CD4-positive, alpha-beta memory T cell (primary cell): ENCODE results near the gene LLGL2. TPM values are rescaled to one million over a fixed set of nuclear protein-coding genes. Genes with fewer than 3 reads are reported as not detected.
"Not testable (repeated sequence)": the region's sequence is repeated elsewhere in the genome, so short reads cannot be mapped to it uniquely, and the experiment has no call there.

Experiments
- CTCF ChIA-PET: fragments of 350-600 bp; sonication (Branson Sonifier 250); formaldehyde crosslinking; loops from one replicate; lab custom pipeline; 2021; ENCODE audit warnings: inconsistent platforms; ENCODE audit not compliant: partially characterized antibody; lab: Charles Lee
- POLR2A ChIA-PET: fragments of 350-600 bp; sonication (Branson Sonifier 250); formaldehyde crosslinking; loops from one replicate; lab custom pipeline; 2021; ENCODE audit not compliant: partially characterized antibody; lab: Charles Lee
- DNase-seq, 5 donors: peaks; one replicate each; pipeline versions ENCODE4 v3.0.0 to v3.0.0-alpha.2; 2020 to 2022; ENCODE audit warnings: mixed read lengths in 1 of 5
- H3K27ac ChIP-seq: one replicate; pipeline ENCODE4 v1.7.0; 2013; ENCODE audit warnings: low read depth, low read length
- H3K27me3 ChIP-seq: 2 replicates; pipeline ENCODE4 v1.7.0; 2013; ENCODE audit warnings: mild to moderate bottlenecking, low read length, moderate library complexity; ENCODE audit not compliant: insufficient read depth
- H3K36me3 ChIP-seq: 2 replicates; pipeline ENCODE4 v1.7.0; 2013; ENCODE audit warnings: mild to moderate bottlenecking, low read length, moderate library complexity; ENCODE audit not compliant: insufficient read depth
- H3K4me1 ChIP-seq: 2 replicates; pipeline ENCODE4 v1.7.0; 2013; ENCODE audit warnings: mild to moderate bottlenecking, low read length, moderate library complexity; ENCODE audit not compliant: insufficient read depth
- H3K4me3 ChIP-seq, 2 donors: one replicate each; pipeline ENCODE4 v1.7.0; 2013; ENCODE audit warnings: low read length in 2 of 2, mild to moderate bottlenecking in 1 of 2
- H3K9me3 ChIP-seq, 2 donors: one replicate each; pipeline ENCODE4 v1.7.0; 2013; ENCODE audit warnings: low read length in 2 of 2, control low read depth in 1 of 2; ENCODE audit not compliant: control insufficient read depth in 1 of 2
- H3K27ac Mint-ChIP-seq, 7 donors: one replicate each; pipeline ENCODE4 v1.8.0; 2020 to 2021; ENCODE audit warnings: mixed read lengths in 7 of 7, mild to moderate bottlenecking in 6 of 7, inconsistent platforms in 3 of 7, moderate library complexity in 3 of 7
- H3K27me3 Mint-ChIP-seq, 2 donors: one replicate each; pipeline ENCODE4 v1.8.0; 2020 to 2021; ENCODE audit warnings: mixed read lengths in 2 of 2
- H3K36me3 Mint-ChIP-seq, 2 donors: one replicate each; pipeline ENCODE4 v1.8.0; 2020 to 2021; ENCODE audit warnings: mixed read lengths in 2 of 2, inconsistent platforms in 1 of 2, mild to moderate bottlenecking in 1 of 2
- H3K4me1 Mint-ChIP-seq, 4 donors: one replicate each; pipeline ENCODE4 v1.8.0; 2020 to 2021; ENCODE audit warnings: mixed read lengths in 4 of 4, mild to moderate bottlenecking in 1 of 4
- H3K4me3 Mint-ChIP-seq, 8 donors: one replicate each; pipeline ENCODE4 v1.8.0; 2020 to 2021; ENCODE audit warnings: mixed read lengths in 8 of 8, mild to moderate bottlenecking in 7 of 8, moderate library complexity in 6 of 8, inconsistent platforms in 3 of 8
- H3K9me3 Mint-ChIP-seq, 8 donors: one replicate each; pipeline ENCODE4 v1.8.0; 2020 to 2021; ENCODE audit warnings: mixed read lengths in 8 of 8, mild to moderate bottlenecking in 5 of 8, inconsistent platforms in 3 of 8, moderate library complexity in 1 of 8
- intact Hi-C: fragments of 100-400 bp; cut with micrococcal nuclease; formaldehyde crosslinking; loops from one replicate; pipeline ENCODE4 v1.15.1; 2023
- polyA plus RNA-seq, 2 donors: library from polyadenylated mRNA; unstranded; fragments of 300-500 nt; fragmentation: Illumina TruSeq; gene quantifications; one replicate each; pipeline ENCODE4 v1.2.3, GENCODE V29; 2021
- total RNA-seq, 2 experiments: library from RNA; stranded (reverse); gene quantifications; one replicate each; pipeline ENCODE4 v1.2.3, GENCODE V29; 2021

LLGL2 gene
- total and polyA plus RNA-seq, 4 experiments from 2014 or later = 19.3 to 43.6 (median 32.2) TPM

DNA sequence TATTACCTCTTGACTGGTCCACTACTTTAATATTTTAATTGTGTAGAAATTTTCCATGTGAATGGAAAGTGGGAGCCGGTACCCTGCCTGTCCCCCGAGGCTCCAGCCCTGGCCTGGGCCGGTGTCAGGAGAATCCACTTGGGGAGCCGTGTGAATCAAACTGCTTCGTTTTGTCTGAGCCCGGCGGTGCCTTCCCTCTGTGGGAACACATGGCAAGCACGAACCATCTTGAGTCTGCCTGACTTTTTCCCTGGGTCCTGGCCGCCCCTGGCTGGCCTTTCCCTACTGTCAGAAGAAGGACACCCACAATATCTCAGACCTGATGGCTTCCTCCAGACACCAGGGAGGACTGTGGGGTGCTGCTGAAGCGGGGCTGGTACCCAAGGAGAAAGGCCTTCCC, 49.7 kb downstream of the LLGL2 start:
- Histone ChIP-seq H3K4me3 (no peak overlapping the region), H3K36me3 (no peaks in the 10 kb centered on the region), H3K27me3 (no peaks in the 10 kb centered on the region), H3K4me1 (no peaks in the 10 kb centered on the region), H3K27ac (no peak overlapping the region), H3K9me3 (no peaks in the 10 kb centered on the region)
- Mint-ChIP-seq H3K4me1 (no peaks in the 10 kb centered on the region), H3K4me3 (no peak overlapping the region), H3K27me3 (no peaks in the 10 kb centered on the region), H3K36me3 (no peaks in the 10 kb centered on the region), H3K9me3 (peaks cover 0 to 1% (median 0%) of the 10 kb centered on the region in 8 donors), H3K27ac (no peak overlapping the region)
- intact Hi-C loops = no loop called here
- ChIA-PET CTCF (no interaction called here), POLR2A (no interaction called here)
- no peak for DNase-seq

- Mint-ChIP-seq H3K36me3 (no peaks in the 10 kb centered on the region), H3K4me1 (no peaks in the 10 kb centered on the region), H3K4me3 (no peak overlapping the region), H3K27me3 (no peaks in the 10 kb centered on the region), H3K9me3 (peaks cover 0 to 1% (median 0%) of the 10 kb centered on the region in 8 donors), H3K27ac (peak overlapping the region in 1 of 7 donors; percentile 17)
- Histone ChIP-seq H3K4me1 (no peaks in the 10 kb centered on the region), H3K36me3 (no peaks in the 10 kb centered on the region), H3K4me3 (no peak overlapping the region), H3K27ac (no peak overlapping the region), H3K9me3 (no peaks in the 10 kb centered on the region), H3K27me3 (no peaks in the 10 kb centered on the region)
- ChIA-PET CTCF (no interaction called here), POLR2A (no interaction called here)
- no peak for DNase-seq
- intact Hi-C loops = no loop called here
These were observed 50.2 kb downstream of the LLGL2 start for GRCh38 chr17:75575728-75576127.

DNA sequence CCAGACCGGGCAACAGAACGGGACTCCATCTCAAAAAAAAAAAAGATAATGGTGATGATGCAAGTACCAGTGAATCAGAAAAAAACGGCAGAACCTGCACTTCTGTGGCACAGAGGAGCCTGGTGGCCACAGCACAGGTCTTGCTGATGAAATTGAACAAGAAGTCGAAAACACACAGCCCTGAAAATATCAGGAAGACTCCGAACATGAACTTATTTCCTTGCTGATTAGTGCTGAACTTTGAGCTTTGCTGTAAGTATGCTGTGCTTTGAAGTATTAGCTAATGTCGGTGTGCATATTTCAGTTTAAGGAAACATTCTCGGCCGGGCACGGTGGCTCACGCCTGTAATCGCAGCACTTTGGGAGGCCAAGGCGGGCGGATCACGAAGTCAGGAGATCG, 51.2 kb downstream of the LLGL2 start:
- Histone ChIP-seq H3K36me3 (no peaks in the 10 kb centered on the region), H3K27ac (no peak overlapping the region), H3K27me3 (no peaks in the 10 kb centered on the region), H3K9me3 (no peaks in the 10 kb centered on the region), H3K4me1 (no peaks in the 10 kb centered on the region), H3K4me3 (no peak overlapping the region)
- H3K9me3 Mint-ChIP-seq = peaks cover 0 to 4% (median 0%) of the 10 kb centered on the region in 8 donors
- no peak overlapping the region for H3K4me3 Mint-ChIP-seq
- peaks cover 0 to 8% of the 10 kb centered on the region in 2 donors for H3K27me3 Mint-ChIP-seq
- H3K27ac Mint-ChIP-seq = peak overlapping the region in 1 of 7 donors; percentile 23
- ChIA-PET CTCF (interaction anchor here (0.7 kb wide), 1 partner anchor 270 kb away, joined by 3 read pairs; no protein-coding TSS in a partner anchor), POLR2A (interaction anchor here (1.5 kb wide), 1 partner anchor 61 kb away, joined by 3 read pairs; the partner anchor contains the start of gene TSEN54)
- H3K36me3 Mint-ChIP-seq = no peaks in the 10 kb centered on the region
- intact Hi-C loops = no loop called here
- no peak for DNase-seq
- peaks cover 5 to 8% (median 7%) of the 10 kb centered on the region in 4 donors for H3K4me1 Mint-ChIP-seq

DNA sequence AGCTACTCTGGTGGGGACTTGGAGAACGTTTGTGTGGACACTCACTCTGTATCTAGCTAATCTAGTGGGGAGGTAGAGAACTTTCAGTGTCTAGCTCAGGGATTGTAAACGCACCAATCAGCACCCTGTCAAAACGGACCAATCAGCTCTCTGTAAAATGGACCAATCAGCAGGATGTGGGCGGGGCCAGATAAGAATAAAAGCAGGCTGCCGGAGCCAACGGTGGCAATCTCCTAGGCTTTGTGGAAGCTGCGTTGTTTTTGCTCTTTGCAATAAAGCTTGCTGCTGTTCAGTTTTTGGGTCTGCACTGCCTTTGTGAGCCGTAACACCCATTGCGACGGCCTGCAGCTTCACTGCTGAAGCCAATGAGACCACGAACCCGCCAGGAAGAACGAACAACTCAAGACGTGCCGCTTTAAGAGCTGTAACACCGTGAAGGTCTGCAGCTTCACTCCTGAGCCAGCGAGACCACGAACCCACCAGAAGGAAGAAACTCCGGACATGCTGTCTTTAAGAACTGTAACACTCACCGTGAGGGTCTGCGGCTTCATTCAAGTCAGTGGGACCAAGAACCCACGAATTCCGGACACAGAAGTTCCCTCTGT, 55.7 kb downstream of the LLGL2 start:
- DNase-seq = peak; percentile 33 to 57 (median 43)
- H3K9me3 ChIP-seq, H3K9me3 Mint-ChIP-seq, H3K4me1 ChIP-seq, H3K36me3 ChIP-seq, H3K36me3 Mint-ChIP-seq, H3K4me3 ChIP-seq, intact Hi-C loops, H3K4me1 Mint-ChIP-seq, H3K27ac ChIP-seq, H3K27me3 ChIP-seq: not testable (repeated sequence)
- ChIA-PET CTCF (interaction anchor here (0.7 to 2.4 kb wide), 4 partner anchors 23 to 292 kb away, joined by 3 to 11 read pairs (median 6); partner anchors contain the start of genes SLC25A19, SMIM5 and TSEN54), POLR2A (interaction anchor here (0.7 to 1.5 kb wide), 5 partner anchors 10 to 65 kb away, joined by 3 to 5 read pairs (median 4); partner anchors contain the start of gene TSEN54)
- Mint-ChIP-seq H3K4me3 (peak overlapping the region; percentile 67 to 86 (median 78)), H3K27ac (peak overlapping the region in 3 of 7 donors; percentile 64 to 74 (median 71)), H3K27me3 (peaks cover 0 to 10% of the 10 kb centered on the region in 2 donors)

DNA sequence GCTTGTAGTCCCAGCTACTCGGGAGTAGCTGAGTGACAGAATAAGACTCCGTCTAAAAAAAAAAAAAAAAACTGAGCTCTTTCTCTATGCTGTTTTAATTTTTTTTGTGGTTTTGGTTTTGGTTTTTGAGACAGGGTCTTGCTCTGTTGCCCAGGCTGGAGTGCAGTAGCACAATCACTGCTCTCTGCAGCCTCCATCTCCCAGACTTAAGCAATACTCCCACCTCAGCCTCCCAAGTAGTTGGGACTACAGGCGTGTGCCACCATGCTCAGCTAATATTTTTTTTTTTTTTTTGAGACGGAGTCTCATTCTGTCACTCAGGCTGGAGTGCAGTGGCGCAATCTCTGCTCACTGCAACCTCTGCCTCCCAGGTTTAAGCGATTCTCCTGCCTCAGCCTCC, 57.7 kb downstream of the LLGL2 start:
- POLR2A ChIA-PET = interaction anchor here (0.6 to 0.9 kb wide), 3 partner anchors 83 to 309 kb away, joined by 3 to 4 read pairs (median 3); partner anchors contain the start of gene RECQL5
- H3K27me3 ChIP-seq, intact Hi-C loops, H3K4me3 ChIP-seq, H3K4me3 Mint-ChIP-seq, DNase-seq, H3K27ac ChIP-seq, H3K4me1 Mint-ChIP-seq, H3K9me3 Mint-ChIP-seq, H3K27ac Mint-ChIP-seq, H3K36me3 ChIP-seq, H3K9me3 ChIP-seq, H3K36me3 Mint-ChIP-seq, H3K4me1 ChIP-seq: not testable (repeated sequence)
- CTCF ChIA-PET = interaction anchor here (1.1 to 1.2 kb wide), 2 partner anchors 14 to 20 kb away, joined by 3 to 4 read pairs; no protein-coding TSS in a partner anchor
- peaks cover 0 to 12% of the 10 kb centered on the region in 2 donors for H3K27me3 Mint-ChIP-seq

DNA sequence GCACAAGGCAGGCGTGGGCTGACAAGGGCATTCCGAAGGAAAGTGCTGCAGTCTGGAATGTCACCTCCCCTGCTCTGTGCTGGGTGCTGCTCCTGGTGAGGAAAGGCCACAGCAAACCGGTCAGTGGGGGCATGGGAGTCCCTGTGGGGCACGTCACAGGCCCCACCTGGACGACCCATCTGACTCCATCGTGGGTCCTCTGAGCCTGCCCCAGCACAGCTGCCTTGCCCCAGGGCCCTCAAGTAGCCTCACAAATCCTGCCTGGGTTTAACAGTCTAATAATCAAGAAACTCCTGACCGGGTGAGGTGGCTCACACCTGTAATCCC, 59.3 kb downstream of the LLGL2 start:
- Mint-ChIP-seq H3K9me3 (peaks cover 0 to 5% (median 0%) of the 10 kb centered on the region in 8 donors), H3K27ac (peak overlapping the region in 1 of 7 donors; percentile 48), H3K36me3 (no peaks in the 10 kb centered on the region), H3K4me1 (peaks cover 5 to 9% (median 7%) of the 10 kb centered on the region in 4 donors), H3K4me3 (no peak overlapping the region), H3K27me3 (peaks cover 0 to 12% of the 10 kb centered on the region in 2 donors)
- Histone ChIP-seq H3K4me1 (peaks cover 17% of the 10 kb centered on the region), H3K36me3 (no peaks in the 10 kb centered on the region), H3K27ac (no peak overlapping the region), H3K9me3 (no peaks in the 10 kb centered on the region), H3K27me3 (no peaks in the 10 kb centered on the region), H3K4me3 (no peak overlapping the region)
- intact Hi-C loops = no loop called here
- ChIA-PET CTCF (interaction anchor here (1.4 kb wide), 1 partner anchor 169 kb away, joined by 5 read pairs; no protein-coding TSS in a partner anchor), POLR2A (no interaction called here)
- no peak for DNase-seq
